Measurements from ENCODE around the gene PKD1L1.
"Not testable (repeated sequence)": the region's sequence is repeated elsewhere in the genome, so short reads cannot be mapped to it uniquely, and the experiment has no call there.

PKD1L1 gene

GRCh38 chr7:47948141-47948790, at the start of gene PKD1L1:
PKD1L1 (minus strand) TSS chr7:47948466; CDS start chr7:47948440, 26 bp downstream.
- DNase-seq, result no peak

GRCh38 chr7:47992446-47992845, 44.2 kb upstream of the PKD1L1 start:
- no peak for DNase-seq

GRCh38 chr7:47991741-47992311, 43.6 kb upstream of the PKD1L1 start:
- peak; percentile 84 for DNase-seq

- DNase-seq, result no peak
Observed at GRCh38 chr7:47991270-47991669, 43.0 kb upstream of the PKD1L1 start.

GRCh38 chr7:47990592-47990991, 42.3 kb upstream of the PKD1L1 start:
- DNase-seq, result no peak

GRCh38 chr7:47989607-47990400, 41.5 kb upstream of the PKD1L1 start:
- not testable (repeated sequence) for DNase-seq

- no peak for DNase-seq
Observed at GRCh38 chr7:47988496-47989386, 40.5 kb upstream of the PKD1L1 start.

- DNase-seq, result no peak
Observed at GRCh38 chr7:47982610-47983009, 34.3 kb upstream of the PKD1L1 start.

- not testable (repeated sequence) for DNase-seq
Observed at GRCh38 chr7:47980648-47981047, 32.4 kb upstream of the PKD1L1 start.

- no peak for DNase-seq
Observed at GRCh38 chr7:47979832-47980181, 31.5 kb upstream of the PKD1L1 start.

GRCh38 chr7:47979145-47979831, 31.0 kb upstream of the PKD1L1 start, which contains the start of gene HUS1:
HUS1 (minus strand) TSS chr7:47979615; CDS start chr7:47979519, 96 bp downstream.
- peak; percentile 91 for DNase-seq

- DNase-seq, result no peak
Observed at GRCh38 chr7:47978790-47979144, 30.5 kb upstream of the PKD1L1 start.

GRCh38 chr7:47973739-47974138, 25.5 kb upstream of the PKD1L1 start:
- DNase-seq, result no peak

- no peak for DNase-seq
Observed at GRCh38 chr7:47970761-47971160, 22.5 kb upstream of the PKD1L1 start.

- peak; percentile 32 for DNase-seq
Observed at GRCh38 chr7:47968847-47969774, 20.8 kb upstream of the PKD1L1 start.

- DNase-seq, result no peak
Observed at GRCh38 chr7:47967708-47968107, 19.4 kb upstream of the PKD1L1 start.

- no peak for DNase-seq
Observed at GRCh38 chr7:47967123-47967522, 18.9 kb upstream of the PKD1L1 start.

- DNase-seq, result no peak
Observed at GRCh38 chr7:47965456-47965855, 17.2 kb upstream of the PKD1L1 start.

GRCh38 chr7:47962262-47962661, 14.0 kb upstream of the PKD1L1 start:
- no peak for DNase-seq

- DNase-seq, result no peak
Observed at GRCh38 chr7:47957156-47957555, 8.9 kb upstream of the PKD1L1 start.

GRCh38 chr7:47956220-47956619, 8.0 kb upstream of the PKD1L1 start:
- DNase-seq, result no peak

All from stimulated activated naive CD4-positive, alpha-beta T cell treated with Interleukin-2 at 50 U/mL for 16 hours (primary cell).